Esophagus squamous epithelium (tissue), 5 donors: ENCODE measurements around the gene SMIM28. TPM values are rescaled to one million over a fixed set of nuclear protein-coding genes. Genes with fewer than 3 reads are reported as not detected.

Source experiments
- DNase-seq: peaks from one replicate; lab custom pipeline; 2025; lab: John Stamatoyannopoulos, UW
- H3K27ac ChIP-seq, 4 donors: fragments of 200-600 bp; sonication (generic); one replicate each; pipeline ENCODE4 v1.5.1; 2016 to 2019; ENCODE audit warnings: mild to moderate bottlenecking in 1 of 4
- H3K27me3 ChIP-seq, 4 donors: fragments of 200-600 bp; sonication (generic); 1 replicate in 3 of 4; 2 replicates in 1 of 4; pipeline versions ENCODE4 v1.5.1 to v1.6.0; 2017 to 2021; ENCODE audit warnings: antibody characterized with exemption in 1 of 4
- H3K36me3 ChIP-seq, 3 donors: fragments of 200-600 bp; sonication (generic); one replicate each; pipeline ENCODE4 v1.5.1; 2016 to 2019
- H3K4me1 ChIP-seq, 3 donors: fragments of 200-600 bp; sonication (generic); one replicate each; pipeline ENCODE4 v1.5.1; 2017 to 2019
- H3K4me3 ChIP-seq, 4 donors: fragments of 200-600 bp; sonication (generic); 1 replicate in 3 of 4; 2 replicates in 1 of 4; pipeline ENCODE4 v1.5.1; 2016 to 2019; ENCODE audit warnings: mild to moderate bottlenecking in 2 of 4, moderate library complexity in 1 of 4
- H3K9me3 ChIP-seq, 3 donors: fragments of 200-600 bp; sonication (generic); one replicate each; pipeline ENCODE4 v1.5.1; 2016 to 2019
- POLR2A ChIP-seq, 4 donors: fragments of 450-650 bp; IDR thresholded peaks; one replicate each; pipeline ENCODE4 v1.6.1; 2017; ENCODE audit warnings: antibody characterized with exemption in 4 of 4, mild to moderate bottlenecking in 4 of 4, moderate library complexity in 3 of 4
- WGBS, 2 donors: methylation state at CpG; one replicate each; pipeline ENCODE4 v1.1.5; 2018; 5-methylcytosine and 5-hydroxymethylcytosine counted together
- intact Hi-C: fragments of 100-400 bp; cut with DNase I; formaldehyde crosslinking; loops from one replicate; pipeline ENCODE4 v1.15.0; 2022
- total RNA-seq, 4 donors: library from RNA; depleted of rRNA; stranded (reverse); fragments of >200 nt; gene quantifications; one replicate each; pipeline ENCODE4 v1.1.0, GENCODE V29; 2016
- TF ChIP-seq, protein P1 (sequence below), 6 experiments: fragments of 450-650 bp in 4 of 6; fragments of 200-600 bp in 2 of 6; sonication (generic) in 2 of 6; IDR thresholded peaks; one replicate each; pipeline ENCODE4 v1.5.1; 2016 to 2019; ENCODE audit warnings: antibody characterized with exemption in 6 of 6, mild to moderate bottlenecking in 4 of 6, moderate library complexity in 4 of 6
- donor health status: DM: yes; HTN: yes; CAD: no.

Gene SMIM28
- total RNA-seq, 4 donors from 2014 or later = not detected

GRCh38 chr6:138428944-138429598, 51.4 kb downstream of the SMIM28 start:
- no peak for DNase-seq
- intact Hi-C loops = no loop called here
- TF ChIP-seq, protein P1, sequence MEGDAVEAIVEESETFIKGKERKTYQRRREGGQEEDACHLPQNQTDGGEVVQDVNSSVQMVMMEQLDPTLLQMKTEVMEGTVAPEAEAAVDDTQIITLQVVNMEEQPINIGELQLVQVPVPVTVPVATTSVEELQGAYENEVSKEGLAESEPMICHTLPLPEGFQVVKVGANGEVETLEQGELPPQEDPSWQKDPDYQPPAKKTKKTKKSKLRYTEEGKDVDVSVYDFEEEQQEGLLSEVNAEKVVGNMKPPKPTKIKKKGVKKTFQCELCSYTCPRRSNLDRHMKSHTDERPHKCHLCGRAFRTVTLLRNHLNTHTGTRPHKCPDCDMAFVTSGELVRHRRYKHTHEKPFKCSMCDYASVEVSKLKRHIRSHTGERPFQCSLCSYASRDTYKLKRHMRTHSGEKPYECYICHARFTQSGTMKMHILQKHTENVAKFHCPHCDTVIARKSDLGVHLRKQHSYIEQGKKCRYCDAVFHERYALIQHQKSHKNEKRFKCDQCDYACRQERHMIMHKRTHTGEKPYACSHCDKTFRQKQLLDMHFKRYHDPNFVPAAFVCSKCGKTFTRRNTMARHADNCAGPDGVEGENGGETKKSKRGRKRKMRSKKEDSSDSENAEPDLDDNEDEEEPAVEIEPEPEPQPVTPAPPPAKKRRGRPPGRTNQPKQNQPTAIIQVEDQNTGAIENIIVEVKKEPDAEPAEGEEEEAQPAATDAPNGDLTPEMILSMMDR (IDR thresholded peaks at IDR 0.05) = peak; percentile 22 to 70 (median 58)
- no peak for TF ChIP-seq POLR2A (IDR thresholded peaks at IDR 0.05)
- no peak overlapping the region for H3K27ac ChIP-seq
- H3K27me3 ChIP-seq = no peaks in the 10 kb centered on the region
- peaks cover 0 to 91% (median 5%) of the 10 kb centered on the region in 3 donors for H3K36me3 ChIP-seq
- H3K4me1 ChIP-seq = peaks cover 0 to 3% (median 0%) of the 10 kb centered on the region in 3 donors
- H3K9me3 ChIP-seq = no peaks in the 10 kb centered on the region
- no peak overlapping the region for H3K4me3 ChIP-seq
- WGBS, 2 donors = 30 to 38% methylated on average over 8 of the region's 8 CpGs

- DNase-seq = no peak
Observed at GRCh38 chr6:138429761-138430160, 52.1 kb downstream of the SMIM28 start.

GRCh38 chr6:138430361-138431145, 52.8 kb downstream of the SMIM28 start:
- H3K4me3 ChIP-seq = no peak overlapping the region
- TF ChIP-seq, protein P1 (IDR thresholded peaks at IDR 0.05) = no peak
- intact Hi-C loops = loop anchor here (5.0 to 10.0 kb wide), 2 partner anchors 77 to 154 kb away; no protein-coding TSS in a partner anchor
- no peak overlapping the region for H3K27ac ChIP-seq
- no peaks in the 10 kb centered on the region for H3K9me3 ChIP-seq
- no peak for DNase-seq
- 87 to 89% methylated on average over 4 to 13 of the region's 29 CpGs for WGBS, 2 donors
- H3K36me3 ChIP-seq = peaks cover 0 to 82% (median 5%) of the 10 kb centered on the region in 3 donors
- peaks cover 0 to 3% (median 0%) of the 10 kb centered on the region in 3 donors for H3K4me1 ChIP-seq
- H3K27me3 ChIP-seq = no peaks in the 10 kb centered on the region

More at GRCh38 chr6:138429761-138430160, 52.1 kb downstream of the SMIM28 start:
- peaks cover 0 to 3% (median 0%) of the 10 kb centered on the region in 3 donors for H3K4me1 ChIP-seq
- no peaks in the 10 kb centered on the region for H3K9me3 ChIP-seq
- H3K27me3 ChIP-seq = no peaks in the 10 kb centered on the region
- no peak overlapping the region for H3K4me3 ChIP-seq
- H3K27ac ChIP-seq = no peak overlapping the region
- no peak for TF ChIP-seq POLR2A (IDR thresholded peaks at IDR 0.05)
- TF ChIP-seq, protein P1 (IDR thresholded peaks at IDR 0.05) = no peak
- intact Hi-C loops = loop anchor here (5.0 to 10.0 kb wide), 2 partner anchors 78 to 155 kb away; no protein-coding TSS in a partner anchor
- 59 to 82% methylated on average over 11 to 12 of the region's 12 CpGs for WGBS, 2 donors
- H3K36me3 ChIP-seq = peaks cover 0 to 87% (median 5%) of the 10 kb centered on the region in 3 donors

- intact Hi-C loops = loop anchor here (5.0 to 10.0 kb wide), 2 partner anchors 76 to 153 kb away; no protein-coding TSS in a partner anchor
- no peak for TF ChIP-seq POLR2A (IDR thresholded peaks at IDR 0.05)
- TF ChIP-seq, protein P1 (IDR thresholded peaks at IDR 0.05) = no peak
- H3K27me3 ChIP-seq = no peaks in the 10 kb centered on the region
- 68 to 74% methylated on average over 8 to 9 of the region's 19 CpGs for WGBS, 2 donors
- no peaks in the 10 kb centered on the region for H3K9me3 ChIP-seq
- no peak for DNase-seq
- H3K4me1 ChIP-seq = peaks cover 0 to 3% (median 0%) of the 10 kb centered on the region in 3 donors
- peaks cover 0 to 76% (median 5%) of the 10 kb centered on the region in 3 donors for H3K36me3 ChIP-seq
- no peak overlapping the region for H3K4me3 ChIP-seq
- no peak overlapping the region for H3K27ac ChIP-seq
Observed at GRCh38 chr6:138431256-138432062, 53.8 kb downstream of the SMIM28 start.
